Middle frontal gyrus (tissue), 1 donor: ENCODE data around the gene BACE2.

Experiments used
- DNase-seq: peaks from one replicate; pipeline ENCODE4 v3.0.0-alpha.2; 2015; ENCODE audit warnings: low spot score; ENCODE audit errors: extremely low spot score

BACE2 gene

GRCh38 chr21:41213021-41213420, 45.1 kb downstream of the BACE2 start:
- no peak for DNase-seq

GRCh38 chr21:41215856-41216408, 48.0 kb downstream of the BACE2 start:
- no peak for DNase-seq

GRCh38 chr21:41216486-41216885, 48.5 kb downstream of the BACE2 start:
- no peak for DNase-seq

- DNase-seq, result no peak
Measured at GRCh38 chr21:41217671-41218385, 49.9 kb downstream of the BACE2 start.

GRCh38 chr21:41219498-41220207, 51.7 kb downstream of the BACE2 start:
- DNase-seq, result no peak

GRCh38 chr21:41220208-41220733, 52.3 kb downstream of the BACE2 start:
- no peak for DNase-seq

- no peak for DNase-seq
Measured at GRCh38 chr21:41222247-41223068, 54.5 kb downstream of the BACE2 start.

- no peak for DNase-seq
Measured at GRCh38 chr21:41226853-41227252, 58.9 kb downstream of the BACE2 start.

GRCh38 chr21:41227357-41228005, 59.5 kb downstream of the BACE2 start:
- no peak for DNase-seq

- DNase-seq, result no peak
Measured at GRCh38 chr21:41228006-41228370, 60.0 kb downstream of the BACE2 start.

GRCh38 chr21:41228492-41228891, 60.5 kb downstream of the BACE2 start:
- no peak for DNase-seq

- DNase-seq, result no peak
Measured at GRCh38 chr21:41228958-41229357, 61.0 kb downstream of the BACE2 start.

GRCh38 chr21:41229509-41230248, 61.7 kb downstream of the BACE2 start:
- DNase-seq, result no peak

GRCh38 chr21:41230497-41230896, 62.5 kb downstream of the BACE2 start:
- DNase-seq, result no peak

- DNase-seq, result no peak
Measured at GRCh38 chr21:41231060-41231459, 63.1 kb downstream of the BACE2 start.

GRCh38 chr21:41232013-41232412, 64.1 kb downstream of the BACE2 start:
- DNase-seq, result no peak

- DNase-seq, result no peak
Measured at GRCh38 chr21:41233916-41234315, 66.0 kb downstream of the BACE2 start.

GRCh38 chr21:41234569-41234968, 66.6 kb downstream of the BACE2 start:
- no peak for DNase-seq

- DNase-seq, result no peak
Measured at GRCh38 chr21:41235201-41235600, 67.2 kb downstream of the BACE2 start.

GRCh38 chr21:41236352-41236973, 68.5 kb downstream of the BACE2 start:
- DNase-seq, result no peak
